H9 (cell line): ENCODE results near the gene LSM7. TPM values are rescaled to one million over a fixed set of nuclear protein-coding genes. Genes with fewer than 3 reads are reported as not detected.

Source experiments
- DNase-seq: peaks from one replicate; pipeline ENCODE4 v3.0.0-alpha.2; 2017
- H2AFZ ChIP-seq: one replicate; pipeline ENCODE4 v1.6.1; 2013; ENCODE audit warnings: mild to moderate bottlenecking, low read length, control low read depth, moderate library complexity
- H2AK5ac ChIP-seq: 2 replicates; pipeline ENCODE4 v1.6.1; 2013; ENCODE audit warnings: low read length, control low read depth, mixed read lengths; ENCODE audit not compliant: insufficient read length
- H2BK120ac ChIP-seq: one replicate; pipeline ENCODE4 v1.6.1; 2013; ENCODE audit warnings: low read depth, mild to moderate bottlenecking, low read length, control low read depth, inconsistent platforms; ENCODE audit not compliant: poor library complexity, severe bottlenecking
- H2BK12ac ChIP-seq: 2 replicates; pipeline ENCODE4 v1.6.1; 2013; ENCODE audit warnings: low read length, control low read depth, mixed read lengths, low read depth; ENCODE audit not compliant: insufficient read length
- H2BK15ac ChIP-seq: 2 replicates; pipeline ENCODE4 v1.6.1; 2013; ENCODE audit warnings: low read depth, low read length, control low read depth
- H2BK20ac ChIP-seq: one replicate; pipeline ENCODE4 v1.6.1; 2013; ENCODE audit warnings: low read depth, mild to moderate bottlenecking, low read length, control low read depth, inconsistent platforms; ENCODE audit not compliant: poor library complexity, severe bottlenecking
- H2BK5ac ChIP-seq: 2 replicates; pipeline ENCODE4 v1.6.1; 2013; ENCODE audit warnings: low read length, control low read depth, mixed read lengths; ENCODE audit not compliant: insufficient read length
- H3K14ac ChIP-seq: 2 replicates; pipeline ENCODE4 v1.6.1; 2013; ENCODE audit warnings: low read length, control low read depth; ENCODE audit not compliant: insufficient read depth
- H3K18ac ChIP-seq: 2 replicates; pipeline ENCODE4 v1.6.1; 2013; ENCODE audit warnings: low read depth, mild to moderate bottlenecking, mixed read lengths, low read length, control low read depth; ENCODE audit not compliant: insufficient read length
- H3K23ac ChIP-seq: 2 replicates; pipeline ENCODE4 v1.6.1; 2013; ENCODE audit warnings: low read length, control low read depth, mixed read lengths, low read depth; ENCODE audit not compliant: insufficient read length
- H3K23me2 ChIP-seq: 2 replicates; pipeline ENCODE4 v1.6.1; 2013; ENCODE audit warnings: low read depth, mild to moderate bottlenecking, mixed read lengths, low read length, control low read depth; ENCODE audit not compliant: insufficient read length, poor library complexity, severe bottlenecking
- H3K27ac ChIP-seq: 2 replicates; pipeline ENCODE4 v1.5.1; 2013; ENCODE audit warnings: low read length, control low read depth, mixed read lengths, low read depth; ENCODE audit not compliant: insufficient read length
- H3K27me3 ChIP-seq: 2 replicates; pipeline ENCODE4 v1.6.1; 2013; ENCODE audit warnings: low read length, control low read depth, inconsistent platforms; ENCODE audit not compliant: insufficient read depth
- H3K4ac ChIP-seq: 2 replicates; pipeline ENCODE4 v1.6.1; 2013; ENCODE audit warnings: low read depth, mild to moderate bottlenecking, control low read depth, inconsistent platforms, low read length, moderate library complexity
- H3K4me1 ChIP-seq: 2 replicates; pipeline ENCODE4 v1.6.1; 2013; ENCODE audit warnings: low read length, control low read depth, inconsistent platforms; ENCODE audit not compliant: insufficient read depth
- H3K4me2 ChIP-seq: 2 replicates; pipeline ENCODE4 v1.6.1; 2013; ENCODE audit warnings: low read length, control low read depth, mixed read lengths; ENCODE audit not compliant: insufficient read length, insufficient read depth
- H3K56ac ChIP-seq: 2 replicates; pipeline ENCODE4 v1.6.1; 2013; ENCODE audit warnings: low read depth, mild to moderate bottlenecking, mixed read lengths, low read length, control low read depth; ENCODE audit not compliant: insufficient read length
- H3K79me1 ChIP-seq: 2 replicates; pipeline ENCODE4 v1.6.1; 2013; ENCODE audit warnings: low read depth, mild to moderate bottlenecking, moderate library complexity, low read length, control low read depth, inconsistent platforms; ENCODE audit not compliant: insufficient read depth, poor library complexity, severe bottlenecking
- H3K79me2 ChIP-seq: 2 replicates; pipeline ENCODE4 v1.6.1; 2013; ENCODE audit warnings: low read length, control low read depth, inconsistent platforms; ENCODE audit not compliant: insufficient read depth
- H3K9ac ChIP-seq: 2 replicates; pipeline ENCODE4 v1.6.1; 2013; ENCODE audit warnings: low read length, control low read depth, mixed read lengths; ENCODE audit not compliant: insufficient read length; ENCODE audit errors: extremely low read depth
- H3K9me3 ChIP-seq: one replicate; pipeline ENCODE4 v1.6.1; 2013; ENCODE audit warnings: low read depth, low read length, inconsistent platforms; ENCODE audit not compliant: control insufficient read depth
- H3T11ph ChIP-seq: one replicate; pipeline ENCODE4 v1.6.1; 2013; ENCODE audit warnings: mild to moderate bottlenecking, low read length, control low read depth, inconsistent platforms
- H4K20me1 ChIP-seq: one replicate; pipeline ENCODE4 v1.6.1; 2013; ENCODE audit not compliant: control insufficient read depth, insufficient read length, insufficient read depth
- H4K5ac ChIP-seq: 2 replicates; pipeline ENCODE4 v1.6.1; 2013; ENCODE audit warnings: low read depth, mild to moderate bottlenecking, mixed read lengths, low read length, control low read depth; ENCODE audit not compliant: insufficient read length
- H4K8ac ChIP-seq: replicated peaks from 2 replicates; pipeline ENCODE4 v1.6.1; 2013; ENCODE audit warnings: low read length, control low read depth, mixed read lengths, low read depth; ENCODE audit not compliant: insufficient read length
- H4K91ac ChIP-seq: 2 replicates; pipeline ENCODE4 v1.6.1; 2013; ENCODE audit warnings: low read depth, mild to moderate bottlenecking, moderate library complexity, mixed read lengths, low read length, control low read depth; ENCODE audit not compliant: insufficient read length
- H3K27ac Mint-ChIP-seq, 3 experiments: 2 replicates in 2 of 3; 3 replicates in 1 of 3; pipeline ENCODE4 v1.8.0; 2020 to 2021; ENCODE audit warnings: mixed read lengths in 3 of 3, mild to moderate bottlenecking in 1 of 3, moderate library complexity in 1 of 3
- H3K27me3 Mint-ChIP-seq: 2 replicates; pipeline ENCODE4 v1.8.0; 2021; ENCODE audit warnings: low read depth, mild to moderate bottlenecking, moderate library complexity, mixed read lengths
- H3K36me3 Mint-ChIP-seq, 3 experiments: 2 replicates in 2 of 3; 3 replicates in 1 of 3; pipeline ENCODE4 v1.8.0; 2020 to 2021; ENCODE audit warnings: low read depth in 3 of 3, mixed read lengths in 3 of 3; ENCODE audit not compliant: insufficient read depth in 1 of 3
- H3K4me1 Mint-ChIP-seq, 2 experiments: 2 replicates each; pipeline ENCODE4 v1.8.0; 2020; ENCODE audit warnings: mixed read lengths in 2 of 2
- H3K4me3 Mint-ChIP-seq, 2 experiments: 2 replicates in 1 of 2; 3 replicates in 1 of 2; pipeline ENCODE4 v1.8.0; 2020 to 2021; ENCODE audit warnings: mild to moderate bottlenecking in 2 of 2, mixed read lengths in 2 of 2, moderate library complexity in 1 of 2
- H3K9me3 Mint-ChIP-seq, 2 experiments: 2 replicates in 1 of 2; 3 replicates in 1 of 2; pipeline ENCODE4 v1.8.0; 2020; ENCODE audit warnings: mild to moderate bottlenecking in 2 of 2, mixed read lengths in 2 of 2, moderate library complexity in 1 of 2
- CTCF ChIP-seq: fragments of 200-600 bp; sonication (generic); conservative IDR thresholded peaks from 3 replicates; pipeline ENCODE4 v1.8.0; 2021; ENCODE audit warnings: antibody characterized with exemption, mild to moderate bottlenecking
- WGBS: extraction: QIAGEN DNeasy Blood & Tissue Kit; methylation state at CpG from one replicate; pipeline ENCODE4 v1.1.7; 2013; ENCODE audit warnings: missing lambda C conversion rate, low lambda C conversion rate, mixed read lengths; ENCODE audit not compliant: insufficient read length; ENCODE audit errors: extremely low coverage; 5-methylcytosine and 5-hydroxymethylcytosine counted together
- total RNA-seq: library from RNA; stranded (reverse); gene quantifications from 2 replicates; pipeline ENCODE4 v1.2.1, GENCODE V29; 2021

Gene LSM7
- total RNA-seq, 1 experiment from 2014 or later, result 187 TPM

GRCh38 chr19:2296141-2296540 lies 32.2 kb downstream of the LSM7 start:
- no peak overlapping the region for H3K27ac ChIP-seq
- H3T11ph ChIP-seq, result no peak overlapping the region
- H4K5ac ChIP-seq, result no peak overlapping the region
- H2AFZ ChIP-seq, result no peak overlapping the region
- H3K4me2 ChIP-seq, result no peak overlapping the region
- TF ChIP-seq CTCF, result no peak
- no peak overlapping the region for H2AK5ac ChIP-seq
- no peaks in the 10 kb centered on the region for H3K79me2 ChIP-seq
- no peaks in the 10 kb centered on the region for H3K9me3 ChIP-seq
- no peak overlapping the region for H2BK15ac ChIP-seq
- no peak overlapping the region for H3K9ac ChIP-seq
- Mint-ChIP-seq H3K9me3 (no peaks in the 10 kb centered on the region), H3K4me3 (no peak overlapping the region), H3K27me3 (peaks cover 58% of the 10 kb centered on the region), H3K4me1 (peaks cover 0 to 7% of the 10 kb centered on the region in 2 experiments; a peak in 2 of 4 replicates), H3K36me3 (no peaks in the 10 kb centered on the region), H3K27ac (no peak overlapping the region)
- no peaks in the 10 kb centered on the region for H3K79me1 ChIP-seq
- no peak overlapping the region for H2BK120ac ChIP-seq
- no peaks in the 10 kb centered on the region for H3K23me2 ChIP-seq
- no peaks in the 10 kb centered on the region for H3K4me1 ChIP-seq
- no CpG with 5 or more reads among the region's 16 CpGs for WGBS
- H4K8ac ChIP-seq, result no peak overlapping the region
- H3K4ac ChIP-seq, result no peak overlapping the region
- H3K23ac ChIP-seq, result no peak overlapping the region
- no peaks in the 10 kb centered on the region for H4K20me1 ChIP-seq
- H3K27me3 ChIP-seq, result peaks cover 8% of the 10 kb centered on the region; the same call in 1 of the 2 replicates
- H3K14ac ChIP-seq, result no peak overlapping the region
- no peak overlapping the region for H2BK20ac ChIP-seq
- no peak overlapping the region for H2BK12ac ChIP-seq
- H2BK5ac ChIP-seq, result no peak overlapping the region
- no peak for DNase-seq
- H3K56ac ChIP-seq, result no peak overlapping the region
- H3K18ac ChIP-seq, result no peak overlapping the region
- H4K91ac ChIP-seq, result no peak overlapping the region
